B cell (primary cell): ENCODE data around the gene PSMF1. TPM values are rescaled to one million over a fixed set of nuclear protein-coding genes. Genes with fewer than 3 reads are reported as not detected.

Experiments
- ATAC-seq: fragments of 200-7000 bp; cut with Tn5 transposase; one replicate; pipeline ENCODE4 v1.10.0; 2021; ENCODE audit warnings: low read depth, mild to moderate bottlenecking, moderate number of reproducible peaks, moderate library complexity
- CTCF ChIA-PET: fragments of 350-600 bp; sonication (Branson Sonifier 250); formaldehyde crosslinking; loops from one replicate; lab custom pipeline; 2021; ENCODE audit warnings: antibody characterized with exemption, inconsistent platforms; lab: Charles Lee
- POLR2A ChIA-PET: fragments of 350-600 bp; sonication (Branson Sonifier 250); formaldehyde crosslinking; loops from one replicate; lab custom pipeline; 2021; ENCODE audit warnings: antibody characterized with exemption; lab: Charles Lee
- DNase-seq: peaks from one replicate; pipeline ENCODE4 v3.0.0; 2013
- H2AFZ ChIP-seq: 2 replicates; pipeline ENCODE4 v1.6.1; 2012; ENCODE audit warnings: mild to moderate bottlenecking, low read depth, low read length; ENCODE audit not compliant: insufficient read depth, poor library complexity, severe bottlenecking
- H3K27ac ChIP-seq, 2 donors: 1 replicate in 1 of 2; 2 replicates in 1 of 2; pipeline ENCODE4 v1.5.1; 2012 to 2013; ENCODE audit warnings: low read length in 2 of 2, mild to moderate bottlenecking in 2 of 2, moderate library complexity in 1 of 2
- H3K27me3 ChIP-seq, 4 experiments: fragments of 200-600 bp in 1 of 4; sonication (generic) in 1 of 4; replicated peaks in 1 of 4; 1 replicate in 2 of 4; 2 replicates in 2 of 4; pipeline versions ENCODE4 v1.6.1 to v1.7.0; 2013 to 2016; ENCODE audit warnings: low read length in 3 of 4, mild to moderate bottlenecking in 2 of 4, mixed read lengths in 1 of 4, moderate library complexity in 1 of 4; ENCODE audit not compliant: insufficient read depth in 4 of 4, control insufficient read depth in 3 of 4; ENCODE audit errors: control extremely low read depth in 1 of 4
- H3K36me3 ChIP-seq, 2 experiments: replicated peaks in 1 of 2; 1 replicate in 1 of 2; 2 replicates in 1 of 2; pipeline versions ENCODE4 v1.6.1 to v1.7.1; 2013; ENCODE audit warnings: low read length in 1 of 2; ENCODE audit not compliant: insufficient read depth in 2 of 2, control insufficient read depth in 1 of 2; ENCODE audit errors: control extremely low read depth in 1 of 2, extremely low read depth in 1 of 2
- H3K4me1 ChIP-seq, 2 donors: fragments of 200-600 bp in 1 of 2; sonication (generic) in 1 of 2; 1 replicate in 1 of 2; 2 replicates in 1 of 2; pipeline versions ENCODE4 v1.5.1 to v1.6.1; 2013 to 2017; ENCODE audit warnings: low read length in 2 of 2; ENCODE audit not compliant: control insufficient read depth in 2 of 2, insufficient read depth in 2 of 2
- H3K4me2 ChIP-seq: replicated peaks from 2 replicates; pipeline ENCODE3; 2012; ENCODE audit warnings: mild to moderate bottlenecking, low read depth, low read length; ENCODE audit not compliant: poor library complexity, severe bottlenecking
- H3K4me3 ChIP-seq, 5 experiments: fragments of 200-600 bp in 1 of 5; sonication (generic) in 1 of 5; 1 replicate in 3 of 5; 2 replicates in 2 of 5; pipeline versions ENCODE4 v1.5.1 to v1.7.0; 2011 to 2016; ENCODE audit warnings: low read length in 4 of 5, mild to moderate bottlenecking in 4 of 5, low read depth in 2 of 5, control low read depth in 1 of 5, moderate library complexity in 1 of 5; ENCODE audit not compliant: insufficient read depth in 1 of 5; ENCODE audit errors: control extremely low read depth in 1 of 5, extremely low read depth in 1 of 5
- H3K79me2 ChIP-seq: fragments of 200-600 bp; sonication (generic); one replicate; pipeline ENCODE4 v1.6.0; 2016; ENCODE audit warnings: low read length; ENCODE audit not compliant: control insufficient read depth, insufficient read depth
- H3K9ac ChIP-seq: fragments of 200-600 bp; sonication (generic); 2 replicates; pipeline ENCODE4 v1.6.1; 2017; ENCODE audit warnings: mild to moderate bottlenecking, low read length, moderate library complexity
- H3K9me3 ChIP-seq, 3 donors: one replicate each; pipeline versions ENCODE4 v1.6.1 to v1.7.1; 2013; ENCODE audit warnings: low read length in 2 of 3; ENCODE audit not compliant: control insufficient read depth in 2 of 3, insufficient read depth in 1 of 3; ENCODE audit errors: control extremely low read depth in 1 of 3
- H4K20me1 ChIP-seq: 2 replicates; pipeline ENCODE4 v1.6.0; 2012; ENCODE audit warnings: mild to moderate bottlenecking, low read length; ENCODE audit not compliant: insufficient read depth, control insufficient read depth, poor library complexity, severe bottlenecking
- H3K27ac Mint-ChIP-seq: one replicate; pipeline ENCODE4 v1.8.0; 2021; ENCODE audit warnings: mixed read lengths
- H3K27me3 Mint-ChIP-seq: one replicate; pipeline ENCODE4 v1.8.0; 2021; ENCODE audit warnings: mixed read lengths
- H3K4me1 Mint-ChIP-seq: one replicate; pipeline ENCODE4 v1.8.0; 2021; ENCODE audit warnings: mixed read lengths
- H3K4me3 Mint-ChIP-seq: one replicate; pipeline ENCODE4 v1.8.0; 2021; ENCODE audit warnings: mixed read lengths
- H3K9me3 Mint-ChIP-seq: one replicate; pipeline ENCODE4 v1.8.0; 2022; ENCODE audit warnings: mixed read lengths; ENCODE audit not compliant: insufficient read depth
- CTCF ChIP-seq: fragments of 200-600 bp; IDR thresholded peaks from one replicate; pipeline ENCODE4 v1.8.0; 2022; ENCODE audit warnings: antibody characterized with exemption, mild to moderate bottlenecking
- EZH2 ChIP-seq: IDR thresholded peaks from 2 replicates; pipeline ENCODE4 v1.6.1; 2012; ENCODE audit warnings: borderline replicate concordance, low read depth, mild to moderate bottlenecking, moderate library complexity, low read length; ENCODE audit not compliant: insufficient read depth, poor library complexity, severe bottlenecking
- WGBS: methylation state at CpG from one replicate; pipeline ENCODE4 v1.1.5; 2013; ENCODE audit warnings: missing lambda C conversion rate; ENCODE audit not compliant: insufficient coverage; 5-methylcytosine and 5-hydroxymethylcytosine counted together
- intact Hi-C: fragments of 100-400 bp; cut with micrococcal nuclease; formaldehyde crosslinking; loops from one replicate; pipeline ENCODE4 v1.10.0; 2022
- polyA plus RNA-seq: library from polyadenylated mRNA; depleted of rRNA; stranded (reverse); fragments of >200 nt; gene quantifications from 2 replicates; pipeline ENCODE4 v1.2.3, GENCODE V29; 2012
- total RNA-seq, 2 donors: library from RNA; stranded (reverse); fragments of 120-200 nt in 1 of 2; gene quantifications; 1 replicate in 1 of 2; 2 replicates in 1 of 2; pipeline versions ENCODE4 v1.2.3 to v1.2.4, GENCODE V29; 2013 to 2022

PSMF1 gene
- total and polyA plus RNA-seq, 2 donors (not counting 1 experiment from before 2014, with no cell fraction given), result 113 to 132 TPM

- ChIA-PET CTCF (interaction anchor here (0.6 kb wide), 1 partner anchor 396 kb away, joined by 3 read pairs; no protein-coding TSS in a partner anchor), POLR2A (no interaction called here)
- Mint-ChIP-seq H3K27ac (no peak overlapping the region), H3K4me3 (no peak overlapping the region), H3K4me1 (peaks cover 3% of the 10 kb centered on the region), H3K9me3 (no peaks in the 10 kb centered on the region), H3K27me3 (peaks cover 52% of the 10 kb centered on the region)
- peaks cover 0 to 3% of the 10 kb centered on the region in 2 donors for H3K4me1 ChIP-seq
- no peaks in the 10 kb centered on the region for H3K9me3 ChIP-seq
- H3K36me3 ChIP-seq, result no peaks in the 10 kb centered on the region
- TF ChIP-seq EZH2 (no peak), CTCF (no peak)
- no peak overlapping the region for H3K4me2 ChIP-seq
- peaks cover 0 to 12% (median 9%) of the 10 kb centered on the region in 4 experiments for H3K27me3 ChIP-seq
- no peak for ATAC-seq
- no peak for DNase-seq
- 88% methylated on average over 3 of the region's 4 CpGs for WGBS
- H2AFZ ChIP-seq, result no peak overlapping the region
- H3K79me2 ChIP-seq, result no peaks in the 10 kb centered on the region
- intact Hi-C loops, result loop anchor here (5.0 kb wide), 1 partner anchor 258 kb away; no protein-coding TSS in a partner anchor
- no peak overlapping the region for H3K9ac ChIP-seq
- no peak overlapping the region for H3K27ac ChIP-seq
- H4K20me1 ChIP-seq, result no peaks in the 10 kb centered on the region
- H3K4me3 ChIP-seq, result no peak overlapping the region
These were observed 96.4 kb downstream of the PSMF1 start for GRCh38 chr20:1214838-1215261.

GRCh38 chr20:1215386-1216170 lies 97.2 kb downstream of the PSMF1 start:
- Histone ChIP-seq H3K4me3 (no peak overlapping the region), H3K4me1 (peaks cover 0 to 3% of the 10 kb centered on the region in 2 donors), H3K79me2 (no peaks in the 10 kb centered on the region), H2AFZ (no peak overlapping the region), H3K9me3 (no peaks in the 10 kb centered on the region), H3K27me3 (peaks cover 0 to 12% (median 8%) of the 10 kb centered on the region in 4 experiments), H3K36me3 (no peaks in the 10 kb centered on the region), H3K9ac (no peak overlapping the region), H3K4me2 (no peak overlapping the region), H4K20me1 (no peaks in the 10 kb centered on the region), H3K27ac (no peak overlapping the region)
- H3K9me3 Mint-ChIP-seq, result no peaks in the 10 kb centered on the region
- ChIA-PET CTCF (interaction anchor here (0.6 kb wide), 1 partner anchor 397 kb away, joined by 3 read pairs; no protein-coding TSS in a partner anchor), POLR2A (no interaction called here)
- intact Hi-C loops, result no loop called here
- no peak for DNase-seq
- no peak for TF ChIP-seq CTCF
- no peak for TF ChIP-seq EZH2
- 86% methylated on average over 1 of the region's 11 CpGs for WGBS
- no peak overlapping the region for H3K27ac Mint-ChIP-seq
- peaks cover 46% of the 10 kb centered on the region for H3K27me3 Mint-ChIP-seq
- no peak overlapping the region for H3K4me3 Mint-ChIP-seq
- ATAC-seq, result no peak
- peaks cover 3% of the 10 kb centered on the region for H3K4me1 Mint-ChIP-seq
